GM12873 (cell line): ENCODE results near the gene TNPO2.

Source experiments
- TF ChIP-seq, protein P1 (sequence below): IDR thresholded peaks from 2 replicates; pipeline ENCODE4 v1.5.1; 2012; ENCODE audit warnings: low read depth, mild to moderate bottlenecking, moderate library complexity, low read length, control low read depth; ENCODE audit not compliant: insufficient read depth; ENCODE audit errors: missing control alignments

Gene TNPO2

GRCh38 chr19:12723641-12724426 lies at the start of gene TNPO2:
TNPO2 (minus strand) TSS chr19:12723932; CDS start chr19:12720977, 2,955 bp downstream.
- TF ChIP-seq, protein P1, sequence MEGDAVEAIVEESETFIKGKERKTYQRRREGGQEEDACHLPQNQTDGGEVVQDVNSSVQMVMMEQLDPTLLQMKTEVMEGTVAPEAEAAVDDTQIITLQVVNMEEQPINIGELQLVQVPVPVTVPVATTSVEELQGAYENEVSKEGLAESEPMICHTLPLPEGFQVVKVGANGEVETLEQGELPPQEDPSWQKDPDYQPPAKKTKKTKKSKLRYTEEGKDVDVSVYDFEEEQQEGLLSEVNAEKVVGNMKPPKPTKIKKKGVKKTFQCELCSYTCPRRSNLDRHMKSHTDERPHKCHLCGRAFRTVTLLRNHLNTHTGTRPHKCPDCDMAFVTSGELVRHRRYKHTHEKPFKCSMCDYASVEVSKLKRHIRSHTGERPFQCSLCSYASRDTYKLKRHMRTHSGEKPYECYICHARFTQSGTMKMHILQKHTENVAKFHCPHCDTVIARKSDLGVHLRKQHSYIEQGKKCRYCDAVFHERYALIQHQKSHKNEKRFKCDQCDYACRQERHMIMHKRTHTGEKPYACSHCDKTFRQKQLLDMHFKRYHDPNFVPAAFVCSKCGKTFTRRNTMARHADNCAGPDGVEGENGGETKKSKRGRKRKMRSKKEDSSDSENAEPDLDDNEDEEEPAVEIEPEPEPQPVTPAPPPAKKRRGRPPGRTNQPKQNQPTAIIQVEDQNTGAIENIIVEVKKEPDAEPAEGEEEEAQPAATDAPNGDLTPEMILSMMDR = no peak

- TF ChIP-seq, protein P1 = no peak
Observed at GRCh38 chr19:12772323-12772722, 48.6 kb upstream of the TNPO2 start.

DNA sequence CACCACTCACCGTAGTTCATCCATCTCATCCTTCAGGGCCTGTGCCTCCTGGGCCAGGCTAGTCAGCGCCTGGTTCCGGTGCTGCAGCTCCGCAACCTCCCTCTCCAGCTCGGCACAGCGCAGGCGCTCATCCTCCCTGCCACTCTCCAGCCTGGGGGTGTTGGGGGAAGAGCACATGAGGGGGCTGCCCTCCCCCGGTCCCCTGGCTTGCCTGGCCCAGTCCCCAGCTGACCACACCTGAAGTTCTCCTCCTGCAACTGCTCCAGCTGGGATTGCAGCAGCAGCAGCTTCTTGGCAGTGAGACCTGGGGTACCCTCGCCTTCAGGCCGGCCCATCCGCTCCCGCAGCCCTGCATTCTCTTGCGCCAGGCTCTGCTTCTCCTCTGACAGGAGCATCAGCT lies 47.2 kb upstream of the TNPO2 start:
- TF ChIP-seq, protein P1 = no peak

GRCh38 chr19:12769689-12770088 lies 46.0 kb upstream of the TNPO2 start:
- TF ChIP-seq, protein P1 = no peak

DNA sequence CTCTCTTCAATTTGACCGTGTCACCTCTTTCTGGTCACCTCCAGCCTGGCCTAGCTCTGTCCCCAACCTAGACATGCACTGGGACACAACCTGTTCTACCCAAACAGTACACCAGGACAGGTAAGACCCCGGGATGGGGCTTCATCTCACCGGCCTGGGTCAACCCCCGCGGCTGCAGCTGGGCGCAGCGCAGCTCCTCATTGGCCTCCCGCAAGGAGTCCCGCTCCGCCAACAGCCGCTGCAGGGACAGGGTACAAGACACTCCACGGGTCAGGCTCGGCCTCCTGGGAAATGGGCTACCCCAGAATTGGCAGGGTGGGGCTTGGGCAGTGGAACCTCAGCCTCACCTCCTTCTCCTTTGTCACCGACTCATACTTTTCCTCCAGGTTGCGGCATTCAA lies 43.9 kb upstream of the TNPO2 start:
- TF ChIP-seq, protein P1 = no peak

DNA sequence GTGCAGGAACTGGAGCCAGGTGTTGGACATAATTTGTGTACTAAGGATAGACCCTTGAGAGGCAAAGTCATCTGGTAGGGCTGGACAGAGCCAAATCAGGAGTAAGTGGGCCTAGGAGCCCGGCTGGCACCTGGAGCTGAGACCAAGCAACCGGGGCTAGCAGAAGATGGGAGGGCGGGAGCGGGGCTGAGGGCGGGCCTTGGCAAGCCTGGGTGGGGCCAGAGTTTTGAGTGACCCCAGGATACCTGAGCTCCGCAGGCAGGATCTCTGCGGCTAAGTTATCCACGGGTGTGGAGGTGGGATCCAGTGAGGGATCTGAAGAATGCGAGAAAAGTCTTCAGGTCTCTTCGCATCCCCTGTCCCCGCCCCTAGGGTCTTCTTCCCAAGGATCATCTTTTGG lies 43.4 kb upstream of the TNPO2 start:
- TF ChIP-seq, protein P1 = no peak

DNA sequence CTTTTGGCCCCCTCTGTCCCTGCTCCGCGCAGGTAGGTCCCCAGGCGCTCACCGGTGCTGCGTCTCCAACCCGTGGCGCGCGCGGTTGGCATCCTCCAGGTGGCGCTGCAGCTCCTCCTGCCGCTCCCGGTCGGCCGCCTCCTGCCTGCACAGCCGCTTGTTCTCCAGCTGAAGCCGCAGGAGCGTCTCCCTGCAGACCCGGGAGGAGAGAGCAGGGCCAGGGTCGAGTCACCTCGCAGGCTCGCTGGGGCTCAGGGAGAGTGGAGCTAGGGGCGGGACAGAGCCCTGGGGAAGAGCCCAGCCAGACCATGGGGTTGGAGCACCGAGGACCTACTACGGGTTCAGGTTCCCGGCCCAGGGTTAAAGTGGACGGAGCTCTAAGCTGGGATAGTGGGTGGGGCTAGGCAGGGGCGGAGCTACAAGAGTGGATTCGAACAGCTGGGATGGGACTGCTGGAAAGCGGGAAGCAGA lies 42.4 kb upstream of the TNPO2 start:
- TF ChIP-seq, protein P1 = peak; percentile 76
